Mucosa of descending colon (tissue), 3 donors: ENCODE measurements around the gene LRIG2. TPM values are rescaled to one million over a fixed set of nuclear protein-coding genes. Genes with fewer than 3 reads are reported as not detected.
"Not testable (repeated sequence)": the region's sequence is repeated elsewhere in the genome, so short reads cannot be mapped to it uniquely, and the experiment has no call there.

Experiments
- ATAC-seq: fragments of 200-7000 bp; cut with Tn5 transposase; one replicate; pipeline ENCODE4 v1.9.1; 2020; ENCODE audit warnings: mild to moderate bottlenecking, moderate library complexity
- DNase-seq, 3 donors: peaks; one replicate each; pipeline ENCODE4 v3.0.0-alpha.2; 2020
- H3K36me3 ChIP-seq: fragments of 200-600 bp; one replicate; pipeline ENCODE4 v1.8.0; 2021; ENCODE audit warnings: low read depth, mild to moderate bottlenecking
- H3K4me1 ChIP-seq: fragments of 200-600 bp; one replicate; pipeline ENCODE4 v1.8.0; 2021; ENCODE audit warnings: low read depth, mild to moderate bottlenecking
- H3K4me3 ChIP-seq: fragments of 200-600 bp; one replicate; pipeline ENCODE4 v1.8.0; 2021; ENCODE audit warnings: mild to moderate bottlenecking
- H3K9me3 ChIP-seq: fragments of 200-600 bp; one replicate; pipeline ENCODE4 v1.8.0; 2021; ENCODE audit warnings: mild to moderate bottlenecking
- CTCF ChIP-seq: fragments of 200-600 bp; IDR thresholded peaks from one replicate; pipeline ENCODE4 v1.8.0; 2022; ENCODE audit warnings: antibody characterized with exemption, mild to moderate bottlenecking
- intact Hi-C, 2 donors: fragments of 100-400 bp; cut with DNase I in 1 of 2; cut with micrococcal nuclease in 1 of 2; formaldehyde crosslinking; loops; one replicate each; pipeline versions ENCODE4 v1.11.0 to v1.11.1; 2022; cut with DNase I, micrococcal nuclease
- total RNA-seq, 3 donors: library from RNA; stranded (reverse); fragmentation: NEBNext Ultra II Directional in 2 of 3; extraction: Animal tissue kit (Norgen Biotek cat#: 25700) in 2 of 3; gene quantifications; one replicate each; pipeline versions ENCODE4 v1.2.1 to v1.2.4, GENCODE V29; 2021 to 2023
- donor health status: DM: no; HTN: no; CAD: no; lungs with moderate emphysema.
- donor health status: DM: no; HTN: no; CAD: no.
- donor health status: DM: no; HTN: yes; CAD: no.

LRIG2 gene
- total RNA-seq, 3 donors from 2014 or later = 15.4 to 26.8 (median 16.4) TPM

DNA sequence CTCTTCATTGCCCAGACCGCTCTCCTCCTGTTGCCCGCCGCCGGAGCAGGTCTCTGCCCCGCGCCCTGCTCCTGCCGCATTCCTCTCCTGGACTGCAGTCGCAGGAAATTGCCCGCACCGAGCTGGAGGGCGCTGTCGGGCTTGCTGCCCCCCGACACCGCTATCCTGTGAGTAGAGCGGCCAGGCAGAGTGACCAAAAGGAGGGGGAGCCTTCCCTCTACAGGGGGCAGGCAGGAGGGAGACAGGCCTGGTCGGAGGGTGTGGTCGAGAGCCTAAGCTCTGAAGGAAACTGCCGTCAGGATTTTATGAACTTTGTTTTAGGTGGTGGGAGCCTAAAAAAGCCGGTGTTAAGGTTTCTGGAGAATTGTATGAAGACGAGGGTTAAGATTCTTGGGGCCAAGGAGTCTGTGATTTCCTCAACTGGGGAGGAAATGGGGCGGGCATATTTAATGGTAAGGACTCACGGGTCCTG, 517 bp downstream of the LRIG2 start:
- Histone ChIP-seq H3K9me3 (no peaks in the 10 kb centered on the region), H3K4me1 (peaks cover 20% of the 10 kb centered on the region), H3K36me3 (peaks cover 4% of the 10 kb centered on the region), H3K4me3 (peak overlapping the region; percentile 49)
- DNase-seq (peak; percentile 66 to 80 (median 72)), ATAC-seq (peak; percentile 55)
- intact Hi-C loops = no loop called here
- peak; percentile 18 for TF ChIP-seq CTCF

DNA sequence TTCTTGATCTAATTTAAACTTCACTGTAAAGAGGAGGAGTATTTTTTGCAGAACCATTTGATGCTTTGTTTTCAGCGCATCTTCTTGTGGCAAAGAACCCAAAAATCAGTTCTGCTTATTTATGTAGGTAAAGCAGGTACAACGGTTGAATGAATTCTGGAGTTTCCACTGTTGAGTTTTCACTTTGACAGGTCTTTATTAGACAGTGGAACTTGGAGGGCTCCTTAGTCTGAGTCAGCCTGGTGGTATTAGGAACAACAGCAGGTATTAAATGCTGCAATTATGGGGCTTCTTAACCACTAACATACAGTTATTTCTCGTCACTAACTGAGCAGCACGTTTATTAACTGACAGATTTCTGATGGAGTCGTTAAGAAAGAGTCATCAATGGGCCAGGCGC, 1.2 kb downstream of the LRIG2 start:
- intact Hi-C loops = no loop called here
- no peak for TF ChIP-seq CTCF
- Histone ChIP-seq H3K9me3 (no peaks in the 10 kb centered on the region), H3K36me3 (peaks cover 4% of the 10 kb centered on the region), H3K4me1 (peaks cover 20% of the 10 kb centered on the region), H3K4me3 (no peak overlapping the region)
- DNase-seq (no peak), ATAC-seq (no peak)

GRCh38 chr1:113077978-113078377, 5.0 kb downstream of the LRIG2 start:
- H3K4me1 ChIP-seq, DNase-seq, ATAC-seq, H3K36me3 ChIP-seq, H3K9me3 ChIP-seq, intact Hi-C loops, H3K4me3 ChIP-seq: not testable (repeated sequence)

DNA sequence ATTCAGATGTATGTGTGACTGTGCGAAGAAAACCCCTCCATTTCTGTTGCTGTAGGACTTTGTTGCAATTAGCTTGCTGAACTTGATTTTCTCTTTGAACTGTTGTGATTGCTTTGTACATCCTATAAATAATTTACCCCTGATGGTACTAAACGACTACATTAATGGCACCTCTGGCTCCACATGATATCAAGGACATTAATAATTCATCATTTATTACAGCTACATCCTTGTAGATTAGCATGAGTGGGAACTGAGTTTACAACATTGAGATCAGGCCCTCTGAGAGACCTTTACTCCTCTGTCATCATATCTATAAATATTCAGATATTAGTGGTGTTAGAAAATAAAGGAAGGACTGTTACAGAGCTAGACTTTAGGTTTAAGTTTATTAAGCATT, 13.5 kb downstream of the LRIG2 start:
- ATAC-seq (no peak), DNase-seq (no peak)
- no peaks in the 10 kb centered on the region for H3K36me3 ChIP-seq
- intact Hi-C loops = no loop called here
- TF ChIP-seq CTCF = no peak
- peaks cover 5% of the 10 kb centered on the region for H3K4me1 ChIP-seq
- H3K4me3 ChIP-seq = no peak overlapping the region
- no peaks in the 10 kb centered on the region for H3K9me3 ChIP-seq

DNA sequence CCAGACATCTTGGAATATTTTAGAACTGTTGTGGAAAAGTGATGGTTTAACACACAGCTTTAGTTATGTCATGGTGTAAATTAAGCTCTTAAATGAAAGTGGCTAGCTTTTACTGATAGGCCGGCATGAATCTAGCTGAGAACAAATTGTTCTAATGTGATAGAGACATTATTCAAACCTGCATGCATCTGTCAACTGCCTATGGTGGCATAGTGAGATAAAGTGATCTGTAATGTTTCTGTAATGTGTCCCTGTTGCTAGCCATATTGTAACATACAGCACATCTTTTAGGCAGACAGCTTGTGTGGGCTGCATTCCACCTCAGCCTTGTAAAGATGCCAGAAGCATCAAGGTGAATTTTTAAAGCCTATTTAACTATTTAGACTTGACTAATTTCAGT, 16.0 kb downstream of the LRIG2 start:
- no peak for DNase-seq
- Histone ChIP-seq H3K9me3 (no peaks in the 10 kb centered on the region), H3K4me3 (no peak overlapping the region), H3K4me1 (peaks cover 12% of the 10 kb centered on the region), H3K36me3 (no peaks in the 10 kb centered on the region)
- ATAC-seq = no peak
- no peak for TF ChIP-seq CTCF
- intact Hi-C loops = no loop called here

DNA sequence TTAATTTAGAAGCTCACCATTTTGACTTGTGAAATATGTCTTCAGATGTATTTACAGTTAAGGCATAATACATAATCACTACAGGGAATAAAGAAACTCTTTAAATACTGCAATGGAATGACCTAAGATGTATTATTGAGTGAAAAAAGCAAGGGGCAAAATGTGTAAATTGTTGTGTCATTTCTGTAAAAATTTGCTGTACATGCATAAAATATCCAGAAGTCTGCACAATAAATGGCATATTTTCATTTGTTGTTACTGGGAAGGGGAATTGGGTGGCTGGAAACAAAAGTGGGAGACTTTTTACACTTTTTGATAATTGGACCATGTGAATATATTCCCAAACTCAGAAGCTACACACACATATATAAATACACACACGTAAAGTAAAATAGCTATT, 17.1 kb downstream of the LRIG2 start:
- H3K36me3 ChIP-seq = peaks cover 5% of the 10 kb centered on the region
- intact Hi-C loops = no loop called here
- no peaks in the 10 kb centered on the region for H3K9me3 ChIP-seq
- TF ChIP-seq CTCF = no peak
- no peak overlapping the region for H3K4me3 ChIP-seq
- H3K4me1 ChIP-seq = peaks cover 12% of the 10 kb centered on the region
- no peak for DNase-seq
- no peak for ATAC-seq
